ENCODE data around the gene LETMD1. TPM values are rescaled to one million over a fixed set of nuclear protein-coding genes. Genes with fewer than 3 reads are reported as not detected.

Gene LETMD1
- total and polyA plus RNA-seq, 2 of the 4 experiments (the other 2 are of a cell fraction) = 27.6 to 40.1 TPM

- Histone ChIP-seq H3K9me1 (ENCODE audit: insufficient read depth, low read length) (peaks cover 5% of the 10 kb centered on the region), H4K20me1 (ENCODE audit: insufficient read depth, low read length) (0 out of 2 replicates have a peak, but pooled peaks cover 4% of the 10 kb centered on the region), H2AK5ac (ENCODE audit: low read depth, low read length) (no peak overlapping the region), H2BK20ac (ENCODE audit: low read depth, low read length) (no peak overlapping the region), H3K27me3 (ENCODE audit: control insufficient read depth, insufficient read depth, low read length) (no peaks in the 10 kb centered on the region), H3K4me2 (ENCODE audit: low read depth, low read length) (no peak overlapping the region), H2AFZ (replicated peaks; ENCODE audit: low read length, poor library complexity) (no peak overlapping the region), H3K4me3 (ENCODE audit: insufficient read depth, low read depth, low read length) (no peak overlapping the region), H3K56ac (ENCODE audit: extremely low read depth, insufficient read depth, low read length) (no peak overlapping the region), H3K4me1 (ENCODE audit: control insufficient read depth, insufficient read depth, low read length) (no peaks in the 10 kb centered on the region; the same call in 1 of the 2 replicates), H3K9ac (ENCODE audit: low read depth, low read length) (no peak overlapping the region), H4K5ac (ENCODE audit: low read depth, low read length) (no peak overlapping the region), H3K18ac (ENCODE audit: low read depth, low read length) (no peak overlapping the region), H3K4ac (ENCODE audit: low read depth, low read length) (no peak overlapping the region), H4K8ac (ENCODE audit: low read depth in 2 of 2, low read length in 2 of 2) (no peak overlapping the region), H3K9me3 (ENCODE audit: control insufficient read depth, insufficient read depth, low read length) (no peaks in the 10 kb centered on the region), H3K79me1 (ENCODE audit: low read depth in 1 of 2, low read length in 2 of 2) (peaks cover 5 to 13% of the 10 kb centered on the region in 2 experiments; a peak in 2 of 4 replicates), H2BK120ac (ENCODE audit: low read depth, low read length) (no peak overlapping the region), H2BK5ac (ENCODE audit: low read depth, low read length, poor library complexity, severe bottlenecking) (no peak overlapping the region), H2AK9ac (replicated peaks; ENCODE audit: low read depth, low read length, poor library complexity) (no peak overlapping the region), H2BK15ac (ENCODE audit: low read depth, low read length) (no peak overlapping the region), H3K36me3 (ENCODE audit: control insufficient read depth, insufficient read depth, low read length) (peaks cover 50% of the 10 kb centered on the region), H4K91ac (ENCODE audit: insufficient read depth, low read depth, low read length) (no peak overlapping the region), H3K27ac (ENCODE audit: insufficient read depth, low read length) (no peak overlapping the region), H3K14ac (replicated peaks; ENCODE audit: low read depth, low read length) (no peak overlapping the region), H3K23ac (ENCODE audit: low read depth, low read length) (no peak overlapping the region)
- no TSS peak for BruUV-seq (replicated peaks)
- in situ Hi-C loops (cut with MboI; ENCODE audit: low sequenced_read_pairs) = no loop called here
- ChIA-PET POLR2A (ENCODE audit: unreplicated experiment) (no interaction called here), CTCF (no interaction called here)
- intact Hi-C loops (cut with micrococcal nuclease) = no loop called here
- ATAC-seq (ENCODE audit: low read depth) (peak; percentile 14; the same call in 1 of the 2 replicates), DNase-seq (no peak)
- dilution Hi-C loops (cut with HindIII; ENCODE audit: low sequenced_read_pairs, unreplicated experiment) = no loop called here
- no peak for TF ChIP-seq USF2 (IDR thresholded peaks at IDR 0.05; ENCODE audit: low read depth, low read length)
- no peak for TF ChIP-seq CEBPB (IDR thresholded peaks at IDR 0.05; ENCODE audit: low read depth, low read length)
- TF ChIP-seq BHLHE40 (IDR thresholded peaks at IDR 0.05; ENCODE audit: low read depth, low read length) = no peak
- no peak for TF ChIP-seq MXI1 (IDR thresholded peaks at IDR 0.05; ENCODE audit: borderline replicate concordance, low read depth, low read length)
- no peak for TF ChIP-seq ELK1 (IDR thresholded peaks at IDR 0.05; ENCODE audit: borderline replicate concordance, low read depth, low read length)
- TF ChIP-seq RAD21 (IDR thresholded peaks at IDR 0.05; ENCODE audit: low read length) = no peak
- no peak for TF ChIP-seq SMC3 (IDR thresholded peaks at IDR 0.05; ENCODE audit: low read depth, low read length)
- no peak for TF ChIP-seq FOS (IDR thresholded peaks at IDR 0.05; ENCODE audit: low read depth, low read length)
- TF ChIP-seq RFX5 (IDR thresholded peaks at IDR 0.05; ENCODE audit: low read depth, low read length) = no peak
- no peak for TF ChIP-seq POLR2A (IDR thresholded peaks at IDR 0.05; ENCODE audit: low read depth, low read length)
- no peak for TF ChIP-seq MAZ (IDR thresholded peaks at IDR 0.05; ENCODE audit: borderline replicate concordance, low read depth, low read length)
- no peak for TF ChIP-seq MAFK (IDR thresholded peaks at IDR 0.05; ENCODE audit: low read depth, low read length)
- TF ChIP-seq CTCF (conservative IDR thresholded peaks at IDR 0.05; ENCODE audit: low read depth, low read length) = no peak
- no peak for TF ChIP-seq NFE2L2 (IDR thresholded peaks at IDR 0.05; ENCODE audit: low read depth, low read length)
- TF ChIP-seq CHD1 (IDR thresholded peaks at IDR 0.05; ENCODE audit: low read depth, low read length) = no peak
- TF ChIP-seq RCOR1 (IDR thresholded peaks at IDR 0.05; ENCODE audit: insufficient replicate concordance, low read length) = no peak
- WGBS, 2 experiments (ENCODE audit: extremely low coverage in 2 of 2, insufficient read length in 1 of 2) = no CpG with 5 or more reads among the region's 7 CpGs
Observed at GRCh38 chr12:51059086-51059485, 11.0 kb downstream of the LETMD1 start.

Measured in IMR-90 (cell line).